ENCODE results near the gene JMJD4.

DNA sequence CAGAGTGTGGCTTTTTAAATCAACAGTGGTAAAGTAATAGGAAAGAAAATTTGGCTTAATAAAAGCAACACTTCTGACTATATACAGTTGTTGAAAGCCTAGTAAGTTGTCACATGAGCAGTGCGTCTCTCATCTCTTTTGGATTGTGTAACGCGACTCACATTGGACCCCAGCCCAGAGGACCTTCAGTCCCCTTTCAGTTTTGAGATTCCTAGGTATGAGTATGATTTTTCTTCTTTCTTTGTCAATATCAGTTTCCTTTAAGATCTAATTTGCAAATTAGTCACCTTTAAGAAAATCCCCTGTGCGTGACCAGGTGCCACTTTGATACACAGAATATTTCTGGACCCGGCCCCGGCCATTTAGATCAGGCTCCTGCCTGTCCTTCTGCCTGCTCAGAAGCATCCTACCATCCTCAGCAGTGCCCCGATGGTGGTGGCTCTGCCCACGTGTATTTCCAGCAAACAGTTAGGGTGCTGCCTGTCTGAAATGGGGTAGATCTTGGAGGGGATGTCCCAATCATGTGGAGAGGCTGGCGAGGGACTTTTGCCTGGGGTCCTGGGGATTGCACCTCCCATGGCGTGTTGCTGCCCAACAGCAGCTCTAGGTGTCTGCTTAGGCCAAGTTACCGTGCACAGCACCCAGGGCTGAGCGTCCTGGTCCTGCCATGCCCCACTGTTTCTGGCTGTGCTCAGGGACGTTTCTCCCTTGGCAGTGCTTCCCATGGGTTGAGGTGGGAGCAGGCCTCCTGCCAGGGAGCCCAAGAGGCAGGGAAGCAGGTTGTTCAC, 21.3 kb upstream of the JMJD4 start:
- TF ChIP-seq POLR2AphosphoS5 (IDR thresholded peaks at IDR 0.05; ENCODE audit: borderline replicate concordance, low read depth, low read length) (no peak), EZH2 (IDR thresholded peaks at IDR 0.05) (no peak), FOXP2 (optimal IDR thresholded peaks at IDR 0.05; ENCODE audit: control extremely low read depth, extremely low read length, insufficient read depth) (no peak)

All from SK-N-MC (cell line).